GM12875 (cell line): ENCODE data around the gene EYS.

ENCODE experiments used
- H3K4me3 ChIP-seq: one replicate; pipeline ENCODE4 v1.5.1; 2011; ENCODE audit warnings: low read depth, low read length, control low read depth
- TF ChIP-seq, protein P1 (sequence below): IDR thresholded peaks from 2 replicates; pipeline ENCODE4 v1.5.1; 2011; ENCODE audit warnings: low read depth, mild to moderate bottlenecking, control low read depth, inconsistent platforms, low read length, moderate library complexity, borderline replicate concordance; ENCODE audit not compliant: insufficient read depth

The EYS gene

DNA sequence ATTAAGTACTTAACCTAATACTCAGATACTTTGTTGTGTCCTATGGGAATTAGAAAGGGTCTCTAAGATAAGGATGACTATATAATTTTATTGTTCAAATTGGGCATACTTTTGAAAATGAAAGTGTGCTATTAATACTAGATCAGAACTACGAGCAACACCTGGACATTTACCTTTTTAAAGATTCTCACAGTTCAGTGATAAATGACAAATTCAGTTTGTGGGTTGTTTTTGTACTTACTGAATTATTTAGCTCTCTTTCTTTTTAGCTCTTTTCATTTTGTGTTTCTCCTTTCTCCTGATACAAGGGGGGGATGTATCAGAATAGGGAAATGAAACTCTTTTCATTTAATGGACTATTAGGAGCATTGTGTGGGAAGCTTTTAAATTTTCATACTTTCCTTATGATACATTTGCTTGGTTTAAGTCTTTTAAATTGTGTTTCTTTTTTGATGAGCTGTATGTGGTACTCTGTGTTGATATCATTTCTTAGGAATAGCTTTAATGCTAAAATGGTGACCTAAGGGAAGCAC lies 2023.9 kb downstream of the EYS start:
- no peak overlapping the region for H3K4me3 ChIP-seq
- TF ChIP-seq, protein P1, sequence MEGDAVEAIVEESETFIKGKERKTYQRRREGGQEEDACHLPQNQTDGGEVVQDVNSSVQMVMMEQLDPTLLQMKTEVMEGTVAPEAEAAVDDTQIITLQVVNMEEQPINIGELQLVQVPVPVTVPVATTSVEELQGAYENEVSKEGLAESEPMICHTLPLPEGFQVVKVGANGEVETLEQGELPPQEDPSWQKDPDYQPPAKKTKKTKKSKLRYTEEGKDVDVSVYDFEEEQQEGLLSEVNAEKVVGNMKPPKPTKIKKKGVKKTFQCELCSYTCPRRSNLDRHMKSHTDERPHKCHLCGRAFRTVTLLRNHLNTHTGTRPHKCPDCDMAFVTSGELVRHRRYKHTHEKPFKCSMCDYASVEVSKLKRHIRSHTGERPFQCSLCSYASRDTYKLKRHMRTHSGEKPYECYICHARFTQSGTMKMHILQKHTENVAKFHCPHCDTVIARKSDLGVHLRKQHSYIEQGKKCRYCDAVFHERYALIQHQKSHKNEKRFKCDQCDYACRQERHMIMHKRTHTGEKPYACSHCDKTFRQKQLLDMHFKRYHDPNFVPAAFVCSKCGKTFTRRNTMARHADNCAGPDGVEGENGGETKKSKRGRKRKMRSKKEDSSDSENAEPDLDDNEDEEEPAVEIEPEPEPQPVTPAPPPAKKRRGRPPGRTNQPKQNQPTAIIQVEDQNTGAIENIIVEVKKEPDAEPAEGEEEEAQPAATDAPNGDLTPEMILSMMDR, result no peak

- no peak overlapping the region for H3K4me3 ChIP-seq
- TF ChIP-seq, protein P1, result no peak
These were observed 2029.7 kb downstream of the EYS start for GRCh38 chr6:63677282-63677681.

- TF ChIP-seq, protein P1, result no peak
- H3K4me3 ChIP-seq, result no peak overlapping the region
These were observed 2030.5 kb downstream of the EYS start for GRCh38 chr6:63676412-63677114.

DNA sequence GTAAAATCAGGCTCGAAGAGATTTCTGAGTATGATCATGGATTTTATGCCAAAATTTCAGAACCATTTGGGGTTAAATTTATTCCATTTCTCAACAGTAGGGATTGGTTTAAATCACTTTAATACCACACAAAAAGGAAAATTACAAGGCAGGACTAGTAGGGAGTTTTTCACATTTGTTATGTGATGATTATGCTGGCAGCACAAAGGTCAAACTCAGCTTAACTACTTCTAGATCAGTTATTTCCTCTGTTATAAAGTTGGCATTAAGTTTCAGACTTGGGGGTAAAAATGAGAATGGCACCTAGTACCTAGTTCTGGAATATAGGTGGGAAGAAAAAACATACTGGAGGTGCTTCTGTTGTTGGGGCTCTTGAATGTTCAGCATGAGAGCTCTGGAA lies 2031.9 kb downstream of the EYS start:
- TF ChIP-seq, protein P1, result no peak
- no peak overlapping the region for H3K4me3 ChIP-seq

GRCh38 chr6:63674635-63675034 lies 2032.4 kb downstream of the EYS start:
- H3K4me3 ChIP-seq, result no peak overlapping the region
- TF ChIP-seq, protein P1, result no peak

DNA sequence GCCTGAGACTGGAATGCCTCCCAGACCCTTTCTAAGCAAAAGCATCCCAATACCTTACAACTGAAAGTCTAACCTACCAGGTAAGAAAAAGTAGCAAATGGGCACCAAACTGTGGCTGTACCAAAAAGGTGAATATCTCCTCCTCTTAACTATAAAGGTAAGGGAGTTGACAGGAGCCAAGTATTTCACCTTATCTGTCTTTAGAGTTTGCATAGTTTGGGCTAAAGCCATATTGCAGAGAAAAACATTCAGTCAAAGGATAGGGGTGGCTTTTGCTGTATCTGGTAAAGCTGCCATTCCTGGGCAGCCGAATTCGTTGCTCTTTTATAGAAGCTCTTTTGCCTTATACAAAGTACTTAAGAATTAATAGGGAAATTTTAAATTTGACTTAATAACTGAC lies 2033.3 kb downstream of the EYS start:
- TF ChIP-seq, protein P1, result no peak

DNA sequence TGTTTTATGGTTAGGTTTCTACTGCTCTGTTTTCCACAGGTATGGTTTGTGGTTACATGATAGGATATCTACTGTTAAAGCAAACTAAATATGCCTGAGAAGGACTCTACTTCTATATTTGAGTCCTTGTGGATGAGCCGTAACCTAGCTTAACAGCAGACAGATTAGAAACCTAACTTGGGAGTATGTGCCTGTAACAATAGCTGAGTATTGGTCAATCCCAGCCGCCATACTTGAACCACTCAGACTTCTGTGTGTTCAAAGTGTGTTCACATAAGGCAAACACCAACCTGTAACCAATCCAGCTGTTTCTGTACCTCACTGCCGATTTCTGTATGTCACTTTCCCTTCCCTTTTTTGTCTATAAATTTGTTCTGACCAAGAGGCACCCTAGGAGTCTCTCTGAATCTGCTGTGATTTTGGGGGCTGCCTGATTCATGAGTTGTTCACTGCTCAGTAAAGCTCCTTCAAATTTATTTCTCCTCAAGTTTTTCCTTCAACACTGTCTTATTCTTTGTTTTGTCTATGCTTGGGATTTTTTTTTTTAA lies 2034.4 kb downstream of the EYS start:
- H3K4me3 ChIP-seq, result no peak overlapping the region
- TF ChIP-seq, protein P1, result no peak

More for the DNA sequence above, 2033.3 kb downstream of the EYS start:
- H3K4me3 ChIP-seq, result no peak overlapping the region
